Parathyroid adenoma (tissue), 2 donors: ENCODE results near the gene RBM46.

Source experiments
- H2AFZ ChIP-seq: fragments of 300-600 bp; sonication (generic); one replicate; pipeline ENCODE4 v1.7.0; 2017; ENCODE audit warnings: antibody characterized with exemption, mild to moderate bottlenecking
- H3K27ac ChIP-seq: fragments of 300-600 bp; sonication (generic); one replicate; pipeline ENCODE4 v1.7.0; 2017
- H3K27me3 ChIP-seq: fragments of 300-600 bp; sonication (generic); one replicate; pipeline ENCODE4 v1.7.0; 2017; ENCODE audit warnings: low read length; ENCODE audit not compliant: control insufficient read depth, insufficient read depth
- H3K36me3 ChIP-seq: fragments of 300-600 bp; sonication (generic); one replicate; pipeline ENCODE4 v1.7.0; 2017; ENCODE audit warnings: low read length; ENCODE audit not compliant: control insufficient read depth, insufficient read depth
- H3K4me1 ChIP-seq: fragments of 300-600 bp; sonication (generic); one replicate; pipeline ENCODE4 v1.7.0; 2017; ENCODE audit warnings: control low read depth
- H3K4me2 ChIP-seq: fragments of 300-600 bp; sonication (generic); one replicate; pipeline ENCODE4 v1.7.0; 2017; ENCODE audit warnings: low read length
- H3K4me3 ChIP-seq: fragments of 300-600 bp; sonication (generic); one replicate; pipeline ENCODE4 v1.7.0; 2017; ENCODE audit warnings: low read depth, low read length
- H3K79me2 ChIP-seq: fragments of 300-600 bp; sonication (generic); one replicate; pipeline ENCODE4 v1.7.0; 2017; ENCODE audit warnings: control low read depth
- H3K9ac ChIP-seq: fragments of 300-600 bp; sonication (generic); one replicate; pipeline ENCODE4 v1.7.0; 2017; ENCODE audit warnings: mild to moderate bottlenecking
- H3K9me3 ChIP-seq: fragments of 300-600 bp; sonication (generic); one replicate; pipeline ENCODE4 v1.7.0; 2017; ENCODE audit warnings: low read length; ENCODE audit not compliant: control insufficient read depth
- CTCF ChIP-seq: fragments of 300-600 bp; sonication (generic); IDR thresholded peaks from one replicate; pipeline ENCODE4 v1.7.0; 2017; ENCODE audit warnings: antibody characterized with exemption, mild to moderate bottlenecking
- donor health status: primary hyperparathyroidism.

The RBM46 gene

GRCh38 chr4:154818230-154818629, 37.2 kb downstream of the RBM46 start:
- no peak for TF ChIP-seq CTCF
- no peak overlapping the region for H3K4me3 ChIP-seq
- no peaks in the 10 kb centered on the region for H3K79me2 ChIP-seq
- H2AFZ ChIP-seq, result no peak overlapping the region
- no peaks in the 10 kb centered on the region for H3K9me3 ChIP-seq
- H3K27me3 ChIP-seq, result no peaks in the 10 kb centered on the region
- no peak overlapping the region for H3K9ac ChIP-seq
- H3K27ac ChIP-seq, result no peak overlapping the region
- no peak overlapping the region for H3K4me2 ChIP-seq
- H3K4me1 ChIP-seq, result no peaks in the 10 kb centered on the region
- no peaks in the 10 kb centered on the region for H3K36me3 ChIP-seq

DNA sequence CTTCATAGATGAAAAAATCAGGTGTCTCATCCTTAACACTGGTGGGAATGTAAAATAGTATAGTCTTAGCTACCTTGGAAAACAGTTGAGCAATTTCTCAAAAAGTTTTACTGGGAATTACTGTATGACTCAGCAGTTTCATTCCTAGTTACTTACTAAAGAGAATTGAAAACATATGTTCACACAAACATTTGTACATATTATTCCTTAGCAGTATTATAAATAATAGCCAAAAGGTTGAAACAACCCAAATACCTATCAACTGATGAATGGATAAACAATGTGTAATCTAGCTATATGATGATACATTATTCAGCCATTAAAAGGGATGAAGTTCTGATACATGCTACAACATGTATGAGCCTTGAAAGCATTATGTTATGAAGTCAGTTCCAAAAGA, 41.7 kb downstream of the RBM46 start:
- Histone ChIP-seq H3K27me3 (no peaks in the 10 kb centered on the region), H3K4me3 (no peak overlapping the region), H2AFZ (no peak overlapping the region), H3K9me3 (no peaks in the 10 kb centered on the region), H3K36me3 (no peaks in the 10 kb centered on the region), H3K9ac (no peak overlapping the region), H3K27ac (no peak overlapping the region), H3K4me1 (no peaks in the 10 kb centered on the region), H3K4me2 (no peak overlapping the region), H3K79me2 (no peaks in the 10 kb centered on the region)
- TF ChIP-seq CTCF, result no peak

GRCh38 chr4:154836030-154836429, 55.0 kb downstream of the RBM46 start:
- Histone ChIP-seq H3K27ac (no peak overlapping the region), H2AFZ (no peak overlapping the region), H3K79me2 (no peaks in the 10 kb centered on the region), H3K36me3 (no peaks in the 10 kb centered on the region), H3K9me3 (no peaks in the 10 kb centered on the region), H3K4me3 (no peak overlapping the region), H3K27me3 (no peaks in the 10 kb centered on the region), H3K9ac (no peak overlapping the region), H3K4me2 (no peak overlapping the region), H3K4me1 (no peaks in the 10 kb centered on the region)
- TF ChIP-seq CTCF, result no peak

DNA sequence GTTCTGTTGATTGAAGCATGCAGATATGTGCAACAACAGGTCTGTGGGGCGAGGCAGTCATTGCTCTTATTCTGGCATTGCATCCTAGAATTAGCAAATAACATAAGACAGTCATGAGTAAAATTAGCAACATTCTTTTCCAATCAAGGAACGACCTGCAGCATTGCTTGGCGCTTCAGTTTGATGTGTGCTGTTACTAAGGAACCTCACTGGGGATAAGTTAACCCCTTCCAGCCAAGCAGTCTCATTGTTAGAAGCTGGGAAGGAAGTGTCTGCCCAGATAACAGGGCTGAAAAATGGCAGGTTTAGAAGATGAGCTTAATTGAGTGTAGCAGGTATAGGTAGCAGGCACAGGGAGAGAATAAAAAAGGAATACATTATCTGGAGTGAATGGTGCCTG, 55.4 kb downstream of the RBM46 start:
- Histone ChIP-seq H3K27ac (no peak overlapping the region), H3K4me2 (no peak overlapping the region), H3K9me3 (no peaks in the 10 kb centered on the region), H3K4me3 (no peak overlapping the region), H2AFZ (no peak overlapping the region), H3K4me1 (no peaks in the 10 kb centered on the region), H3K79me2 (no peaks in the 10 kb centered on the region), H3K9ac (no peak overlapping the region), H3K27me3 (no peaks in the 10 kb centered on the region), H3K36me3 (no peaks in the 10 kb centered on the region)
- TF ChIP-seq CTCF, result no peak

DNA sequence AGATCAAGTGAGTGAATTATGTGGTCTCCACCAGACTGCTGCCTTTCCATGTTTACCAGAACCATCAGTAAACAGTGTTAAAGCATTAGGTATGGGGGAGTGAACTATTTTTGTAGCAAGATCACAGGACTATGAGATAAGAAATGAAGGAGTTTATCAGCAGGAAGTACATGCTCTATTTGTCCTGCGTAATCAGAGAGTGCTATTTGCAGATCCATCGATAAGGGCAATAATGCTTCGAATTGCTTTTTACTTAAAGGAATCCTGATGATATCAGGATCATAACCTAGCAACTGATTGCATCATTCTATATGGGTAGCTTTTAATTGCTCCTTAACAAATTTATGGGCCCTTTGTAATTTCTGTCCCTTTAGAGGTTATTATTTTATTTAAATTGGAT, 57.1 kb downstream of the RBM46 start:
- H3K9ac ChIP-seq, result no peak overlapping the region
- H2AFZ ChIP-seq, result no peak overlapping the region
- no peaks in the 10 kb centered on the region for H3K4me1 ChIP-seq
- H3K4me3 ChIP-seq, result no peak overlapping the region
- no peak for TF ChIP-seq CTCF
- H3K9me3 ChIP-seq, result no peaks in the 10 kb centered on the region
- H3K36me3 ChIP-seq, result no peaks in the 10 kb centered on the region
- no peaks in the 10 kb centered on the region for H3K27me3 ChIP-seq
- H3K27ac ChIP-seq, result no peak overlapping the region
- H3K79me2 ChIP-seq, result no peaks in the 10 kb centered on the region
- no peak overlapping the region for H3K4me2 ChIP-seq
